PC-3 (cell line): ENCODE measurements around the gene IGFBP2. TPM values are rescaled to one million over a fixed set of nuclear protein-coding genes. Genes with fewer than 3 reads are reported as not detected.

Source experiments
- ATAC-seq: fragments of 200-7000 bp; cut with Tn5 transposase; 2 replicates; pipeline ENCODE4 v1.9.1; 2020; ENCODE audit warnings: mild to moderate bottlenecking, moderate library complexity
- BruUV-seq: library from RNA; stranded (reverse); fragments of 400-500 nt; replicated peaks from 2 replicates; lab custom pipeline; 2021; lab: Mats Ljungman, UMichigan
- CTCF ChIA-PET: fragments of 300-600 bp; sonication (Branson Sonifier 250); formaldehyde crosslinking; loops from one replicate; lab custom pipeline; 2022; ENCODE audit warnings: antibody characterized with exemption; lab: Charles Lee
- POLR2A ChIA-PET: fragments of 300-600 bp; sonication (Branson Sonifier 250); formaldehyde crosslinking; loops from one replicate; lab custom pipeline; 2022; ENCODE audit warnings: antibody characterized with exemption; ENCODE audit not compliant: unreplicated experiment; lab: Charles Lee
- DNase-seq: peaks from one replicate; pipeline ENCODE4 v3.0.0-alpha.2; 2015
- H2AFZ ChIP-seq: fragments of 300-600 bp; sonication (generic); 2 replicates; pipeline ENCODE4 v1.6.0; 2016; ENCODE audit warnings: antibody characterized with exemption, low read length
- H3F3A ChIP-seq: fragments of 300-600 bp; sonication (generic); one replicate; pipeline ENCODE4 v1.6.0; 2017; ENCODE audit warnings: antibody characterized with exemption, low read length, control low read depth, mild to moderate bottlenecking; ENCODE audit not compliant: unreplicated experiment
- H3K27ac ChIP-seq: fragments of 300-600 bp; sonication (generic); 2 replicates; pipeline ENCODE4 v1.5.1; 2016; ENCODE audit warnings: mild to moderate bottlenecking, low read length
- H3K27me3 ChIP-seq: fragments of 300-600 bp; sonication (generic); 2 replicates; pipeline ENCODE4 v1.6.1; 2016; ENCODE audit warnings: low read length, mixed read lengths
- H3K36me3 ChIP-seq: fragments of 300-600 bp; sonication (generic); 2 replicates; pipeline ENCODE4 v1.6.1; 2016; ENCODE audit warnings: low read depth, mixed run types, low read length, mixed read lengths
- H3K4me1 ChIP-seq: fragments of 300-600 bp; sonication (generic); 2 replicates; pipeline ENCODE4 v1.5.1; 2016; ENCODE audit warnings: low read length; ENCODE audit not compliant: insufficient read depth
- H3K4me2 ChIP-seq: fragments of 300-600 bp; sonication (generic); 2 replicates; pipeline ENCODE4 v1.6.0; 2016; ENCODE audit warnings: low read length
- H3K4me3 ChIP-seq: fragments of 300-600 bp; sonication (generic); 2 replicates; pipeline ENCODE4 v1.5.1; 2016; ENCODE audit warnings: mild to moderate bottlenecking, low read length, mixed read lengths
- H3K79me2 ChIP-seq: fragments of 300-600 bp; sonication (generic); 2 replicates; pipeline ENCODE4 v1.6.1; 2017; ENCODE audit warnings: low read length, mixed read lengths
- H3K9ac ChIP-seq: fragments of 300-600 bp; sonication (generic); 2 replicates; pipeline ENCODE4 v1.6.0; 2016; ENCODE audit warnings: mild to moderate bottlenecking, low read length
- H3K9me2 ChIP-seq: fragments of 300-600 bp; sonication (generic); replicated peaks from 2 replicates; pipeline ENCODE4 v1.6.1; 2016; ENCODE audit warnings: mixed run types, low read length, mixed read lengths
- H3K9me3 ChIP-seq: fragments of 300-600 bp; sonication (generic); 2 replicates; pipeline ENCODE4 v1.6.1; 2016; ENCODE audit warnings: low read length, mixed read lengths
- H4K20me1 ChIP-seq: fragments of 300-600 bp; sonication (generic); 2 replicates; pipeline ENCODE4 v1.6.1; 2016; ENCODE audit warnings: low read length, mixed read lengths
- CTCF ChIP-seq: fragments of 300-600 bp; sonication (generic); conservative IDR thresholded peaks from 2 replicates; pipeline ENCODE4 v1.5.1; 2017; ENCODE audit warnings: antibody characterized with exemption, low read depth, mild to moderate bottlenecking, low read length
- EZH2 ChIP-seq: fragments of 300-600 bp; sonication (generic); IDR thresholded peaks from one replicate; pipeline ENCODE4 v1.6.1; 2017; ENCODE audit warnings: antibody characterized with exemption, mild to moderate bottlenecking, low read length; ENCODE audit not compliant: unreplicated experiment
- EZH2phosphoT487 ChIP-seq: fragments of 300-600 bp; sonication (generic); IDR thresholded peaks from 2 replicates; pipeline ENCODE4 v1.6.1; 2018; ENCODE audit warnings: mild to moderate bottlenecking, antibody characterized with exemption, low read length, borderline replicate concordance
- intact Hi-C: fragments of 100-400 bp; cut with micrococcal nuclease; formaldehyde crosslinking; loops from 2 replicates; pipeline ENCODE4 v1.9.0; 2023
- total RNA-seq: library from RNA; depleted of rRNA; stranded (reverse); fragments of >200 nt; gene quantifications from 2 replicates; pipeline ENCODE4 v1.2.3, GENCODE V29; 2014

The IGFBP2 gene
- total RNA-seq, 1 experiment from 2014 or later: 174 TPM

DNA sequence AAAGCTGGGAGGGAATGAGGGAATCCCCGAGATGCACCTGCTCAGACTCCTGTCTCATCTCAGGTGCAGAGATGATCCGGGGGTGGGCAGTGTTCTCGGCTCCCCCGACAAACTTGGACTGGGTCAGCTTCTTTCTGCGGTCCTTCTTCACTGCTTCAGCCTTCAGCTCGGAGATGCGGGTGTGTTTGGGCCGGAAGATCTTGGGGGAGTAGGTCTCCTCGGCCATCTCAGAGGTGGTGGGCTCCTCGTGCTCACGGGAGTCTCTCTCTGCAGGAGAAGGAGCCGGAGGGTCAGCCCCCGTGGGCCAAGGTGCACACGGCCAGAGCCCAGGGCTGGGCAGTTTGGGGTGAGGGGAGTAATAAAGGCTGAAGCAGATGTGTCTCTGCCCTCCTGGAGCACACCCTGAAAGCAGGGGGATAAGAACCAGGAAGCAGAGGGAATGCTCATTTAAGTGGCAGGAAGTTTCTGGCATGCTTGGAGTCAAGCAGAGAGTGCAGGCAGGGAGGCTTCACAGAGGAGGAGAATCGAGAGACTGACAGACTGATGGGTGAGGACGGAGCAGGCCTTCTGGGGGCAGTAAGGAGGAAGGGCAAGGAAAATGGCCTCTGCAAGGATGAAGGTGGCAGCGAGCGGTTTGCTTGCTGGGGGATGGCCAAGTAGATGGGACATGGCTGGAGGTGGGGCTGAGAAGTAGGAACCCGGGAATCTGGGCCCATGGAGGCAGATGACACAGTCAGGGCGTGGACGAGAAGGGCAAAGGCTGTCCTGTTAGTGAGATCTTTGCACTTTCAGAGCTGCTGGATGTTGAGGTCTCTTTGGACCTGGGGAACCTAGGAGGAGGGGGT lies 45.8 kb downstream of the IGFBP2 start:
- Histone ChIP-seq H2AFZ (no peak overlapping the region), H3K27ac (no peak overlapping the region), H4K20me1 (no peaks in the 10 kb centered on the region), H3K4me3 (no peak overlapping the region), H3K4me2 (no peak overlapping the region), H3K9me3 (no peaks in the 10 kb centered on the region), H3K27me3 (no peaks in the 10 kb centered on the region), H3F3A (no peaks in the 10 kb centered on the region), H3K79me2 (no peaks in the 10 kb centered on the region), H3K9me2 (no peaks in the 10 kb centered on the region), H3K9ac (no peak overlapping the region), H3K36me3 (no peaks in the 10 kb centered on the region), H3K4me1 (peaks cover 5% of the 10 kb centered on the region; the same call in 1 of the 2 replicates)
- no peak for TF ChIP-seq EZH2
- no peak for TF ChIP-seq CTCF
- no peak for TF ChIP-seq EZH2phosphoT487
- no peak for ATAC-seq
- no TSS peak for BruUV-seq
- ChIA-PET CTCF (no interaction called here), POLR2A (no interaction called here)
- DNase-seq: no peak
- intact Hi-C loops: no loop called here

DNA sequence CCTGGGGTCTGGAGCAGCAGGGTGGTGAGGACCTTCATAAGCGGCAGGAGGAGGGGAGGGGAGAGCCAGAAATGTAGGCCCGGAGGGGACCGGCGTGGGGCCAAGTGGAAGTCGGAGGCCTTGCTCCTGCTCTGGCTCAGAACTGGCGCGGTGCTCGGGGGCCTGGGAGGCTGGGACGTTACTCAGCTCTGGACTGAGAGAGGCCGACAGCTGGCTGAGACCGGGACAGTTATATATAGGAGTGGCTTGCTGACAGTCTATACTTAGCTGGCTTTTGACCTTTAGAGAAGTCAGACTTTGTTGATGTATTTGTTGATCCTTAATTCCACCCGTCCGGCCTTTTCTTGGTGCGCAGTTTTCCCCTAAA lies 46.4 kb downstream of the IGFBP2 start:
- ATAC-seq: no peak
- DNase-seq: no peak
- no TSS peak for BruUV-seq
- TF ChIP-seq EZH2 (no peak), CTCF (no peak), EZH2phosphoT487 (no peak)
- H3K9me3 ChIP-seq: no peaks in the 10 kb centered on the region
- H2AFZ ChIP-seq: no peak overlapping the region
- H3K4me1 ChIP-seq: peaks cover 5% of the 10 kb centered on the region; the same call in 1 of the 2 replicates
- H3K36me3 ChIP-seq: no peaks in the 10 kb centered on the region
- H3K27me3 ChIP-seq: no peaks in the 10 kb centered on the region
- H4K20me1 ChIP-seq: no peaks in the 10 kb centered on the region
- H3K4me3 ChIP-seq: no peak overlapping the region
- H3K9me2 ChIP-seq: no peaks in the 10 kb centered on the region
- no peak overlapping the region for H3K4me2 ChIP-seq
- ChIA-PET CTCF (no interaction called here), POLR2A (no interaction called here)
- intact Hi-C loops: no loop called here
- no peak overlapping the region for H3K9ac ChIP-seq
- H3K79me2 ChIP-seq: no peaks in the 10 kb centered on the region
- H3F3A ChIP-seq: no peaks in the 10 kb centered on the region
- H3K27ac ChIP-seq: no peak overlapping the region

DNA sequence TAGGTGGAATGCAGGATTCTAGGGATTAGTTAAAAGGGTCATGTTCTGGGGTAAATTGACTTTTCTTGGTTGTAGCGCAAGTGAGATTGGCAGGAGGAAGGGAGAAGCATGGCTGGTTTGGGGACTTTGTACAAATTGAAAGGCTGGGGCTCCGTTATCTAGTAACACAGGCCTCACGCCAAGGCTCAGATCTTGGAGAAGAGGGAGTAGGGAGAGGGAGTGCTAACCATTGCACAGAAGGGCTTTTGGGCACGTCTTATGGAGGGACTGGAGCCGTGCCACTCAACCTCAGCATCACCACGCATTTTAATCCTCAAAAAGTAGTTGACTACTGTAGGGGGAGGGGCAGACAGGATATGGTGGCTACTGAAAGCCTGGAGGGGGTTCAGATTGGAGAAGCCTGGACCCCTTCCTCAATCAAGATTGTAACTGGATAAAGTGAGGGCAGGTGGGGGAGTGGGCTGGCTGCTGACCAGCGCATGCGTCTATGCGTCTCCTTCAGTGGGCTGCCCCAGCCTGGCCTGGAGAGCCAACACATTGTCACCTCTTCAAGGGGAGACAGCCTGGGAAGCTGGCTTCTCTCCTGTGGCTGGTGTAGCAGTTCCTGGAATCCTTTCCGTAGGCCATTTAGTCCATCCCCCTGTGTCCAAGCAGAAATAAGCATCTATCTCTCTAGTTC lies 47.9 kb downstream of the IGFBP2 start:
- POLR2A ChIA-PET: no interaction called here

More for the DNA sequence above, 47.9 kb downstream of the IGFBP2 start:
- H3K4me1 ChIP-seq: peaks cover 5% of the 10 kb centered on the region; the same call in 1 of the 2 replicates
- no peaks in the 10 kb centered on the region for H3F3A ChIP-seq
- no peaks in the 10 kb centered on the region for H3K36me3 ChIP-seq
- TF ChIP-seq CTCF: no peak
- TF ChIP-seq EZH2: no peak
- TF ChIP-seq EZH2phosphoT487: no peak
- H3K79me2 ChIP-seq: no peaks in the 10 kb centered on the region
- H3K27ac ChIP-seq: no peak overlapping the region
- no peaks in the 10 kb centered on the region for H3K9me2 ChIP-seq
- BruUV-seq: no TSS peak
- ATAC-seq (no peak), DNase-seq (no peak)
- intact Hi-C loops: no loop called here
- H4K20me1 ChIP-seq: no peaks in the 10 kb centered on the region
- H3K4me2 ChIP-seq: no peak overlapping the region
- H3K9me3 ChIP-seq: no peaks in the 10 kb centered on the region
- H3K9ac ChIP-seq: no peak overlapping the region
- no peak overlapping the region for H2AFZ ChIP-seq
- CTCF ChIA-PET: no interaction called here
- no peak overlapping the region for H3K4me3 ChIP-seq
- H3K27me3 ChIP-seq: no peaks in the 10 kb centered on the region
